GM21737 (cell line): ENCODE data around the gene GPR132.
"Not testable (repeated sequence)": the region's sequence is repeated elsewhere in the genome, so short reads cannot be mapped to it uniquely, and the experiment has no call there.

Experiments
- ATAC-seq: cut with Tn5 transposase; IDR thresholded peaks from one replicate; pipeline ENCODE4 v1.9.1; 2021; ENCODE audit warnings: mild to moderate bottlenecking, moderate library complexity; ENCODE audit not compliant: unreplicated experiment

Gene GPR132

GRCh38 chr14:105045710-105046326 is 19.4 kb downstream of the GPR132 start:
- ATAC-seq = peak; percentile 70

GRCh38 chr14:105043641-105044040 is 21.6 kb downstream of the GPR132 start:
- no peak for ATAC-seq

GRCh38 chr14:105042813-105043212 is 22.4 kb downstream of the GPR132 start:
- no peak for ATAC-seq

GRCh38 chr14:105041841-105042765 is 23.1 kb downstream of the GPR132 start:
- ATAC-seq = no peak

GRCh38 chr14:105039458-105040205 is 25.6 kb downstream of the GPR132 start:
- ATAC-seq = no peak

- not testable (repeated sequence) for ATAC-seq
Observed at GRCh38 chr14:105035616-105036015, 29.6 kb downstream of the GPR132 start.

GRCh38 chr14:105034315-105035039 is 30.8 kb downstream of the GPR132 start:
- ATAC-seq = no peak

- not testable (repeated sequence) for ATAC-seq
Observed at GRCh38 chr14:105033412-105033900, 31.8 kb downstream of the GPR132 start.

GRCh38 chr14:105032451-105032901 is 32.8 kb downstream of the GPR132 start:
- not testable (repeated sequence) for ATAC-seq

- no peak for ATAC-seq
Observed at GRCh38 chr14:105030836-105031396, 34.3 kb downstream of the GPR132 start.

- no peak for ATAC-seq
Observed at GRCh38 chr14:105030194-105030593, 35.0 kb downstream of the GPR132 start.

GRCh38 chr14:105029402-105029801 is 35.8 kb downstream of the GPR132 start:
- ATAC-seq = no peak

- no peak for ATAC-seq
Observed at GRCh38 chr14:105028251-105028927, 36.8 kb downstream of the GPR132 start.

GRCh38 chr14:105027718-105028117 is 37.5 kb downstream of the GPR132 start:
- ATAC-seq = not testable (repeated sequence)

- no peak for ATAC-seq
Observed at GRCh38 chr14:105026802-105027563, 38.2 kb downstream of the GPR132 start.

- no peak for ATAC-seq
Observed at GRCh38 chr14:105026033-105026785, 39.0 kb downstream of the GPR132 start.

GRCh38 chr14:105025429-105025828 is 39.8 kb downstream of the GPR132 start:
- no peak for ATAC-seq
